ENCODE measurements around the gene STAB2. TPM values are rescaled to one million over a fixed set of nuclear protein-coding genes. Genes with fewer than 3 reads are reported as not detected.

The STAB2 gene
- total RNA-seq, 4 donors from 2014 or later, result 0.15 to 0.16 TPM; not detected in 2

DNA sequence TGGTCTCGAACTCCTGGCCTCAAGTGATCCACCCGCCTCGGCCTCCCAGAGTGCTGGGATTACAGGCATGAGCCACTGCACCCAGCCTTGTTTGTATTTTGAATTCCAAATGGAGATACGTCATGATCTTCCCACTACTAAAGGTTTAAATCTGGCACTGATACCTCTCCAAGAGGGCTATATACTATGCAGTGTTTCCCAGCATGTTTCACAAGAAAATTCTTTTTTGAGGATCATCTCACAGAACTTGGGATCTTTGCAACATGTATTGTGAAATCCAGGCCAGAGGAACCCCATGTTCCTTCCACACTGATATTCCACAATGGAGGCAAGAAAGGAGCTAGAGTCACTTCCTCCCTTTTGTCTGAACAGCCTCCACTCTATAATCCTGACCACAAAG is 141.2 kb downstream of the STAB2 start:
- no peak for DNase-seq (ENCODE audit: low spot score in 2 of 2)
- WGBS, 2 donors, result 74 to 81% methylated on average over 4 of the region's 4 CpGs
- H3K4me3 ChIP-seq (ENCODE audit: low read depth, poor library complexity, severe bottlenecking), result no peak overlapping the region
- TF ChIP-seq, protein P1, sequence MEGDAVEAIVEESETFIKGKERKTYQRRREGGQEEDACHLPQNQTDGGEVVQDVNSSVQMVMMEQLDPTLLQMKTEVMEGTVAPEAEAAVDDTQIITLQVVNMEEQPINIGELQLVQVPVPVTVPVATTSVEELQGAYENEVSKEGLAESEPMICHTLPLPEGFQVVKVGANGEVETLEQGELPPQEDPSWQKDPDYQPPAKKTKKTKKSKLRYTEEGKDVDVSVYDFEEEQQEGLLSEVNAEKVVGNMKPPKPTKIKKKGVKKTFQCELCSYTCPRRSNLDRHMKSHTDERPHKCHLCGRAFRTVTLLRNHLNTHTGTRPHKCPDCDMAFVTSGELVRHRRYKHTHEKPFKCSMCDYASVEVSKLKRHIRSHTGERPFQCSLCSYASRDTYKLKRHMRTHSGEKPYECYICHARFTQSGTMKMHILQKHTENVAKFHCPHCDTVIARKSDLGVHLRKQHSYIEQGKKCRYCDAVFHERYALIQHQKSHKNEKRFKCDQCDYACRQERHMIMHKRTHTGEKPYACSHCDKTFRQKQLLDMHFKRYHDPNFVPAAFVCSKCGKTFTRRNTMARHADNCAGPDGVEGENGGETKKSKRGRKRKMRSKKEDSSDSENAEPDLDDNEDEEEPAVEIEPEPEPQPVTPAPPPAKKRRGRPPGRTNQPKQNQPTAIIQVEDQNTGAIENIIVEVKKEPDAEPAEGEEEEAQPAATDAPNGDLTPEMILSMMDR (IDR thresholded peaks at IDR 0.05), result no peak
- TF ChIP-seq POLR2A (IDR thresholded peaks at IDR 0.05), result no peak
- intact Hi-C loops (cut with DNase I; ENCODE audit: low total_unique reads), result no loop called here

DNA sequence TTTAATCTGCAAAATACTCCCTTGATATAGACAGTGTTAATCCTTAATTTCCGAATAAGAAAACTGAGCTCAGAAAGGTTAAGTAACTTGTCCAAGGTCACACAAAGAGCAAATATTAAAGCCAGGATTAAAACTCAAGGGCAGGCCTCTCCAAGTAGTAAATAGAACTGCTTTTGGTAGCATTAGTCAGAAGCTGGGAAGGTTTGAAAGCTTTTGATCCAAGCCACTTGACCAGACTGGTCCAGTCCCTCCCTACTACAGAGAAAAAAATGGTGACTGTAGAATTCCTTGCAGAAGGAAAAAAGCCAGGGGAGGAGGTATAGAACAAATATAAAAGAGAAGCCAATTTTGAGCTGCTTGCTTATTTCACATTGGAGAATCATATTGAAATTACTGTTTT is 142.4 kb downstream of the STAB2 start:
- no peak for DNase-seq (ENCODE audit: low spot score in 2 of 2)
- 78 to 81% methylated on average over 1 of the region's 1 CpG for WGBS, 2 donors
- intact Hi-C loops (cut with DNase I; ENCODE audit: low total_unique reads), result no loop called here
- no peak for TF ChIP-seq POLR2A (IDR thresholded peaks at IDR 0.05)
- TF ChIP-seq, protein P1 (IDR thresholded peaks at IDR 0.05), result no peak
- H3K4me3 ChIP-seq (ENCODE audit: low read depth, poor library complexity, severe bottlenecking), result no peak overlapping the region

DNA sequence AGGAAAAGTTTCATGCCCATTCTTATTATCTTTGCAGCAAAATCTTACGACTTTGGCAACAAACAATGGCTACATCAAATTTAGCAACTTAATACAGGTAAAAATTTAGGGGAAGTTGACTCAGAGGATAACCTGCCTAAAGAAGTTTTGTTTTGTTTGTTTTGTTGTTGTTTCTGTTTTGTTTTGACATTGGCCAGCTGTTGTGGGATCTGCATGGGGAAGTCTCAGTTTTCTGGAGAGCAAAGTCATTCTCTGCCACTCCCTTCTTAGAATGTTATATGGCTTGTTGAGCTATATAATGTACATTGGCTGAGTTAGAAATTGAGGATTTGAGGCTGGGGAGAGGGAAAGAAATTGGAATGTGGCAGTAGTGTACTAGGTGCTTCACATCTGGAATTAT is 144.5 kb downstream of the STAB2 start:
- intact Hi-C loops (cut with DNase I; ENCODE audit: low total_unique reads), result no loop called here
- no peak overlapping the region for H3K4me3 ChIP-seq (ENCODE audit: low read depth, poor library complexity, severe bottlenecking)
- WGBS, 2 donors, result 95 to 98% methylated on average over 1 of the region's 1 CpG
- no peak for DNase-seq (ENCODE audit: low spot score in 2 of 2)
- TF ChIP-seq POLR2A (IDR thresholded peaks at IDR 0.05), result no peak
- TF ChIP-seq, protein P1 (IDR thresholded peaks at IDR 0.05), result no peak

DNA sequence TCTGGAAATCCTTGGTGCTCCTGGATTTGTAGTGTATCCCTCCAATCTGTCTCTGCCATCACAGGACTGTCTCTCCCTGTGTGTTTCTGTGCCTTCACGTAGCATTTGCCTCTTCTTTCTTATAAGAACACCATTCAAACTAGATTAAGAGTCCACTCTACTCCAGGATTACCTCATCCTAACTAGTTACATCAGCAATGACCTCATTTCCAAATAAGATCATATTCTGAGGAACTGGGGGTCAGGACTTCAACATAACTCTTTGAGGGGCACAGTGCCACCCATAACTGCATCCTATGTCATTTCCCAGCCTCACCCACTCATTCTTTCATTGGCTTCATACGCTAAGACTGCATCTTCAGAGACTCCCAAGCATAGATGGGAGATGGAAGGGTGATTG is 147.8 kb downstream of the STAB2 start:
- WGBS, 2 donors, result 75 to 77% methylated on average over 2 of the region's 2 CpGs
- TF ChIP-seq, protein P1 (IDR thresholded peaks at IDR 0.05), result no peak
- TF ChIP-seq POLR2A (IDR thresholded peaks at IDR 0.05), result no peak
- DNase-seq (ENCODE audit: low spot score in 2 of 2), result peak in 1 of 2 donors; percentile 9
- intact Hi-C loops (cut with DNase I; ENCODE audit: low total_unique reads), result no loop called here
- H3K4me3 ChIP-seq (ENCODE audit: low read depth, poor library complexity, severe bottlenecking), result no peak overlapping the region

DNA sequence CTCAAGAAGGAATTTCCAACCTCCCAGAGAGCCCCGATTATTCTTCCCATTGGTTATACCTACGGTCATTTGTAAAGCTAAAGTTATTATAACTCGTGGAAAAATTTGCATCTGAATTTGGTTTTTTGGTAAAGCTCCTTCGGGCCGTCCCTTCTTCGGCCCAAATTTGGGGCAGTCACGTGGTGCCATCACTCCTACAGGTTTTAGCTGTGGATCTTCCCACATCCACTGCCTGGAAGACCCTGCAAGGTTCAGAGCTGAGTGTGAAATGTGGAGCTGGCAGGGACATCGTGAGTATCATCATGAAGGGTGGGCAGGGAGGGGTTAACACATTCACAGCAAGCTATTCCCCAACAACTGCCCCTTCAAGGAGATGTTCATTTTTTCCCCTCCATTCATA is 148.2 kb downstream of the STAB2 start:
- DNase-seq (ENCODE audit: low spot score in 2 of 2), result peak in 1 of 2 donors; percentile 65
- 82 to 87% methylated on average over 8 of the region's 8 CpGs for WGBS, 2 donors
- intact Hi-C loops (cut with DNase I; ENCODE audit: low total_unique reads), result no loop called here
- H3K4me3 ChIP-seq (ENCODE audit: low read depth, poor library complexity, severe bottlenecking), result no peak overlapping the region
- TF ChIP-seq, protein P1 (IDR thresholded peaks at IDR 0.05), result no peak
- no peak for TF ChIP-seq POLR2A (IDR thresholded peaks at IDR 0.05)

DNA sequence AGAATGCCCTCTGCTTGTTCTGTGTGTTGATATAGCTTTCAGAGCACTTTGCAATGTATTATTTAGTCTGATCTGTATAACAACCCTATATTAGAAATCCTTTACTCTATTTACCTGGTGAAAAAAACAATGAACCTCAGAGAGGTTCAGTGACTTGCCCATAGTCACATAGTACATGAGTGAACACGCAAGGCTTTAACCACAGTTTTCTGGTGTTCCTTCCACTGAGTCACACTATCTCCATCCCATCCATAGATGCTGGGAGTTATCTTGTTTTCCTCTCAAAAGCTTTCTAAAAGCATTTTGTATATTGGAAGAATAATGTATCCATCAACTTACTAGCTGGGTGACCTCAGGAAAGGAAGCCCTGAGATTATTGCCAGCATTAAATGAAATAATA is 149.5 kb downstream of the STAB2 start:
- no peak for TF ChIP-seq POLR2A (IDR thresholded peaks at IDR 0.05)
- TF ChIP-seq, protein P1 (IDR thresholded peaks at IDR 0.05), result no peak
- intact Hi-C loops (cut with DNase I; ENCODE audit: low total_unique reads), result no loop called here
- WGBS, 2 donors, result 92 to 100% methylated on average over 1 of the region's 1 CpG
- DNase-seq (ENCODE audit: low spot score in 2 of 2), result no peak
- no peak overlapping the region for H3K4me3 ChIP-seq (ENCODE audit: low read depth, poor library complexity, severe bottlenecking)

Data from lower leg skin (tissue), 4 donors.